GM19099 (cell line): ENCODE data around the gene SHKBP1.

ENCODE experiments used
- POLR2A ChIP-seq: IDR thresholded peaks from 3 replicates; pipeline ENCODE4 v1.6.1; 2011; ENCODE audit warnings: low read depth; ENCODE audit not compliant: insufficient read length; ENCODE audit errors: extremely low read depth

Gene SHKBP1

GRCh38 chr19:40552848-40553247 is 23.8 kb upstream of the SHKBP1 start:
- no peak for TF ChIP-seq POLR2A

- TF ChIP-seq POLR2A: no peak
Observed at GRCh38 chr19:40553885-40554857, 22.5 kb upstream of the SHKBP1 start.

- TF ChIP-seq POLR2A: no peak
Observed at GRCh38 chr19:40555978-40556689, 20.5 kb upstream of the SHKBP1 start.

- TF ChIP-seq POLR2A: no peak
Observed at GRCh38 chr19:40556953-40557530, 19.6 kb upstream of the SHKBP1 start.

- no peak for TF ChIP-seq POLR2A
Observed at GRCh38 chr19:40559394-40559793, 17.3 kb upstream of the SHKBP1 start.

GRCh38 chr19:40560092-40560507 is 16.6 kb upstream of the SHKBP1 start:
- TF ChIP-seq POLR2A: no peak

GRCh38 chr19:40561947-40562346 is 14.7 kb upstream of the SHKBP1 start:
- no peak for TF ChIP-seq POLR2A

GRCh38 chr19:40565355-40565754 is 11.3 kb upstream of the SHKBP1 start:
- no peak for TF ChIP-seq POLR2A

- TF ChIP-seq POLR2A: no peak
Observed at GRCh38 chr19:40565910-40566495, 10.7 kb upstream of the SHKBP1 start.

- no peak for TF ChIP-seq POLR2A
Observed at GRCh38 chr19:40567040-40567749, 9.5 kb upstream of the SHKBP1 start.

GRCh38 chr19:40567750-40568494 is 8.8 kb upstream of the SHKBP1 start:
- TF ChIP-seq POLR2A: no peak

GRCh38 chr19:40570313-40571004 is 6.2 kb upstream of the SHKBP1 start:
- TF ChIP-seq POLR2A: no peak

GRCh38 chr19:40571005-40571318 is 5.7 kb upstream of the SHKBP1 start:
- TF ChIP-seq POLR2A: no peak

- no peak for TF ChIP-seq POLR2A
Observed at GRCh38 chr19:40571831-40572495, 4.7 kb upstream of the SHKBP1 start.

- no peak for TF ChIP-seq POLR2A
Observed at GRCh38 chr19:40575326-40575725, 1.3 kb upstream of the SHKBP1 start.
